ENCODE data around the gene ACSF3.
"Not testable (repeated sequence)": the region's sequence is repeated elsewhere in the genome, so short reads cannot be mapped to it uniquely, and the experiment has no call there.

Gene ACSF3

DNA sequence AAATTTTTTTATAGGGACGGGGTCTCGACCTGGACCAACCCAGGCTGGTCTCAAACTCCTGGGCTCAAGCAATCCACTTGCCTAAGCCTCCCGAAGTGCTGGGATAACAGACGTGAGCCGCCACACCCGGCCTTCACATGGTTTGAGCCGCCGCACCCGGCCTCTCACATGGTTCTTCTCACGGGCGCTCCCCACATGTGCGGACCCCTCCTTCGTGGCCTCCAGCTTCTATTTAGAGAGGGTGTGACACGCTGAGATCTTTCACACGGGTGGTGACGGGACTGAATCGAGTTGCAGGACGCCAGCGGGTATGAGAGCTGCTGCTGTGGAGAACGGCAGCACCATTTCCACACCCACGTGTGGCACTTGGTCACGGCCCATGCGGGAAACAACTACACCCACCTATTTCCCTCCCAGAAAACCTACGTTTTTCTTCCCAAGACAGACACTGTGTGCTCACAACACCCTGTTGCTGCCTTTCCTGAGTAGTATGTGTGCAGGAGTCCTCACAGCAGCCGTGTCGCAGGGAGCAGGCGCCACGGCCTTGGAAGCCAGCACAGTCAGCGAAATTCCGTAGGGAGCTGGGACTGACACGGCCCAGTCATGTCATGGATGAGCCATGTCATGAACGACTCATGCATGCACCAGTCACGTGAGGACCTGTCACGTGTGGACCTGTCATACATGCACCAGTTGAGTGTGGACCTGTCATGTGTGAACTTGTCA lies 20.1 kb upstream of the ACSF3 start:
- no peak for DNase-seq (ENCODE audit: low spot score)

DNA sequence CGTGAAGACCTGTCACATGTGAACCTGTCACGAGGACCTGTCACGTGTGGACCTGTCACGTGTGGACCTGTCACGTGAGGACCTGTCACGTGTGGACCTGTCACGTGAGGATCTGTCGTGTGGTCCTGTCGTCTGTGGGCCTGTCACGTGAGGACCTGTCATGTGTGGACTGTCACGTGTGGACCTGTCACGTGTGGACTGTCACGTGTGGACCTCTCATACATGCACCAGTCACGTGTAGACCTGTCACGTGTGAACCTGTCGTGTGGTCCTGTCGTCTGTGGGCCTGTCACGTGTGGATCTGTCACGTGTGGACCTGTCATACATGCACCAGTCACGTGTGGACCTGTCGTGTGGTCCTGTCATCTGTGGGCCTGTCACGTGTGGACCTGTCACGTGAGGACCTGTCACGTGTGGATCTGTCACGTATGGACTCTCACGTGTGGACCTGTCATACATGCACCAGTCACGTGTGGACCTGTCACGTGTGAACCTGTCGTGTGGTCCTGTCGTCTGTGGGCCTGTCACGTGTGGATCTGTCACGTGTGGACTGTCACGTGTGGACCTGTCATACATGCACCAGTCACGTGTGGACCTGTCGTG lies 19.5 kb upstream of the ACSF3 start:
- DNase-seq (ENCODE audit: low spot score) = not testable (repeated sequence)

- no peak for DNase-seq (ENCODE audit: low spot score)
Observed at GRCh38 chr16:89074803-89075688, 18.6 kb upstream of the ACSF3 start.

GRCh38 chr16:89076159-89076558 lies 17.5 kb upstream of the ACSF3 start:
- no peak for DNase-seq (ENCODE audit: low spot score)

DNA sequence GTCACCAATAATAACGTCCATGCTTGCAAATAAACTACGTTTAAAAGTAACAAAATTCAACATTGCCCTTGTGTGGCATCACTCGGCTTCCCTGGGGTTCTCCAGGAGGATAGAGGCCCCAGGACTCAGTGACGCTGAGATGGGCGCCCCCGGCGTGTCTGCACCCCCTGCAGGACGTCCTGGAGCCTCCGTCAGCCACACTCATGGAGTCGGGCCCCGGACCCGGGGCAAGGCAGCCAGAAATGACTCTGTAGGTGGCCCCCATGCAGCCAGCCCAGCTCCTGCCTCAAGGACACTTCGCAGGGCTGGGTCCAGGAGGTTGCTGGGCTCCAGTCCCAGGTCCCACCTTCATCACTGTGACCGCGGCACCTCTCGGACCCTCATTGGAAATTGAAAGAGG lies 16.6 kb upstream of the ACSF3 start:
- no peak for DNase-seq (ENCODE audit: low spot score)

DNA sequence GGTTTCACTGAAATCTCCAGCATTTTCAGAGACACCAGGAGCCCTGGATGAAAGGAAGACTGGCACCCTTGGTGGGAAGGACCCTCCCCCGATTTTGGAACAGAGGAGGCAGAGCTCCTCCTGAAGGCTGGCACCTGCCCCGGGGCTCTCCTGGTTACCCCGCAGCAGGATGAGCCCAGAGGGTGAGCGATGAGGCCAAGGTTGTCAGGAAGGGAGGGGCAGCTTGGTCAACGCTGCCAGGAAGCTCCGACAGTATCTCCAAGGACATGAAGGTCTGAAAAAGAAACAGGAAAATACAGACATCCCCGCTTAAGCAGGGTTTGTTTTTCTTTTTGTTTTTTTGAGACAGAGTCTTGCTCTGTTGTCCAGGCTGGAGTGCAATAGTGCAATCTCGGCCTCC lies 15.5 kb upstream of the ACSF3 start:
- DNase-seq (ENCODE audit: low spot score) = no peak

DNA sequence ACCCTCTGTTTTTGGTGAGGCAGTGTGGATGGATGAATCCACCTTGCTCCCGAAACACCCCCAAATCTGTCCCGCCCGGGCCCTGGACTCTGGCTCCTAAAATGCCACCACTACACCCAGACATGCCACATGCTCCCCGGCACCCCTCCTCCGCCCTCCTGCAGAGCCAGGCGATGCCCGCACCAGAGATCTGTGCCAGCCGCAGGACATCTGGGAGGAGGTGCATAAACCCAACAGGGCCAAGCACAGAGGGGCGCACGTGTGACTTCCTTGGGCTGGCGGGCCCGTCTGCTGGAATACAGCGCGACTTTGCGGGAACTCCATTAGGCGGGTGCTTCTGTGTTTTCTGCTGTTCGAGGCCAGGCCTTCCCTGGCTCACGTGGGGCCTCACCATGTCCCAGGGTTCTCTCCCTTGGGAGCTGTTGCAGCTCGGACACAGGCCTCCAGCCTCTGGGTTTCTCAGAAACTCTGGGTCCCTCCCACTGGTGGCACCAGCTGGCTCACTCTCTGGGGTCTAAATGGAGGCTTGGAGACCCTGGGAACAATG lies 14.1 kb upstream of the ACSF3 start:
- DNase-seq (ENCODE audit: low spot score) = no peak

- no peak for DNase-seq (ENCODE audit: low spot score)
Observed at GRCh38 chr16:89080196-89080853, 13.3 kb upstream of the ACSF3 start.

DNA sequence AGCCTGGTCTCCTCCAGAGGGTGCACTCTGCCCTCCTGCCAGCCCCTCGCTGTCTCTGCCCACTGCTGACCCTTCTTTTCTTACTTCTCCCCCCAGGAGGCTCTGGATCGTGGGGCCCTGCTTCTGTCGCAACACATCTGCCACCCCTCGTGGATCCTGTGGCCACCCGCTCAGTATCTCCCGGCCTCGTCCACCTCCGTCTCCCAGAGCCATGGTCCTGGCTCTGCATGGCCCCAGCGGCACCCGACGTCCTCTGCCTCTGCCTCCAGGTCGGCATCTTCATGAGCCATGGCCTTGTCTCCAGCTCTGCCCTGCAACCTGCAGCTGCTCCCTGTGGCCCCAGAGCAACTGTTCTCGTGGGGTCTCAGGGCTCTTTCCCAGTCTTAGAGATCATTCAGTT lies 12.1 kb upstream of the ACSF3 start:
- DNase-seq (ENCODE audit: low spot score) = no peak

- no peak for DNase-seq (ENCODE audit: low spot score)
Observed at GRCh38 chr16:89084411-89084810, 9.2 kb upstream of the ACSF3 start.

- DNase-seq (ENCODE audit: low spot score) = peak; percentile 29
Observed at GRCh38 chr16:89084814-89085612, 8.6 kb upstream of the ACSF3 start.

GRCh38 chr16:89085755-89086154 lies 7.9 kb upstream of the ACSF3 start:
- no peak for DNase-seq (ENCODE audit: low spot score)

DNA sequence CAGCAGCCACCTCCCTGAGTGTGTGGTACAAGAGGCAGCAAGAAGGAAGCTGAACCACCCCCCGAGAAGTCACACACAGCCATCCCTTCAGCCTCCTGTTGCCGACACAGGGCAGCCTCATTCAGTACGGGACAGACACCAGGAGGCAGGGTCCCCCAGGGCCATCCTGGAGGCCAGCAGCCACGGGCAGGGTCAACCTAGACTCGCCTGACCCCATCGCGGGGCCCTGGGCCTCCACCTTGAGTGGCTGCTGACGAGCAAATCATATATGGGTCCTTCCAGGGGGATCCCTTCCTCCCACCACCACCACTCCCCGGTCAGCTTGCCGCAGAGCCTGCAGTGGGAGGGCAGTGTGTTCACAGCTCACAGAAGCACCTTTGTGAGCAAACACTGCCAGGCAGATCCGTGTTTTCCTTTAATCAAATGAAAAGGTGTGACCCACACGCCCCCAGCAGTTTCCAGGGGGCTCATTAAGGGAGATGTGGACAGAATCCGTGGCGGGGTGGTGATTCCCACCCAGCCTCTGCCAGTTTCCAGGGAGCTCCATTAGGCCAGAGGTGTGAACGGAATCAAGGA lies 5.6 kb upstream of the ACSF3 start:
- DNase-seq (ENCODE audit: low spot score) = no peak

GRCh38 chr16:89089120-89089519 lies 4.5 kb upstream of the ACSF3 start:
- no peak for DNase-seq (ENCODE audit: low spot score)

GRCh38 chr16:89090182-89090630 lies 3.4 kb upstream of the ACSF3 start:
- DNase-seq (ENCODE audit: low spot score) = no peak

DNA sequence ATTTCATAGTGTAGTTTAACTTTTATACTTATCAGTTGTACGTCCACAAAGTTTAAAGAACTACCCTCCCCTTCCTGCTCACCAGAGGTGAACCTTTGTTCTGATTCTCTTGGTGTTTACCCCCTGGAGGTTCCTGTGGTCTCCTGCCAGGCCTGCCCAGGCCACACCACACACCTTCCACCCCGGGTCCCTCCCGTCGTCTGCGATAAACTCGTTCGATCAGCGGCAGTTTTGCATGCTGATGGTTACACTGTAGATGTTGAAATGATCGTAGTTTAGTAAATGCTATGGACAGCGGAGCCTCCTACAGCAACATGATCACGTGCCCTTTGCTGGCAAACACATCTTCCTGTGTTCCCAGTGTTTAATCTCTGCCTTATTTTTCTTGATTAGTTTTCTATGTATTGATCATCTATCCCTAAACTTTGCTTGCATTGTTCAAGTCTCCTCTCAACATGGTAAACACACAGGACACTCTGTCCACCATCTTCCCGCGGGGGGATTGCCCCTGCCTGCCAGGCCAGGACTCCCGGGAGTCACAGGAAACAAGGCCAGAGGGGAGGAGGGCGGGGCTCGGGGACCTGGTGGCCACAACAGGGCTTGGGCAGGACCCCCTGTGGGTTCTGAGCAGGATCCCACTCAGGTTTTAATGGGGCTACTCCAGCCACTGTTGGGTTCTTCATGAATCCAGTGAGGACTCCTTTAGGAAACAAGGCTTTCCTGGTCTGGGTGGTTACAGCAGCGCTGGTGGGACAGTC lies 2.8 kb upstream of the ACSF3 start:
- no peak for DNase-seq (ENCODE audit: low spot score)

DNA sequence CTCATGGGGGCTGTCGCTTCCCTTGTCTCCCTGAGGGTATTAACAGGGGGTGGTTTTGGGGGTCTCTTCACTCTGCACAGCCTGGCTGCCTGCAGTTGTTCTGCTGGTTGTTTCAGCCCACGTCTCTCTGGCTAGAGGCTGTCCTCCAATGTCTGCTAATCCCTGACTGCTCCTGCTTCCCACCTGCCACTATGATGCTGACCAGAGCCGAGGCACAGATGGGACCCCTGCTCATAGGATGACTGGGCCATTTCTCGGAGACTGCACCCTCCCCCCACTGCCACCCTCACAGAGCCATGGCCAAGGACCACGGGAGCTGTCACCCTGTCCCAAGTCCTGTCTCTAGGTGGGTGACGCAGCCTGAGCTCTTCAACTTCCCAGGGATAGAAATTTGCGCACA lies 1.6 kb upstream of the ACSF3 start:
- no peak for DNase-seq (ENCODE audit: low spot score)

GRCh38 chr16:89093252-89093601 lies 425 bp upstream of the ACSF3 start:
- not testable (repeated sequence) for DNase-seq (ENCODE audit: low spot score)

DNA sequence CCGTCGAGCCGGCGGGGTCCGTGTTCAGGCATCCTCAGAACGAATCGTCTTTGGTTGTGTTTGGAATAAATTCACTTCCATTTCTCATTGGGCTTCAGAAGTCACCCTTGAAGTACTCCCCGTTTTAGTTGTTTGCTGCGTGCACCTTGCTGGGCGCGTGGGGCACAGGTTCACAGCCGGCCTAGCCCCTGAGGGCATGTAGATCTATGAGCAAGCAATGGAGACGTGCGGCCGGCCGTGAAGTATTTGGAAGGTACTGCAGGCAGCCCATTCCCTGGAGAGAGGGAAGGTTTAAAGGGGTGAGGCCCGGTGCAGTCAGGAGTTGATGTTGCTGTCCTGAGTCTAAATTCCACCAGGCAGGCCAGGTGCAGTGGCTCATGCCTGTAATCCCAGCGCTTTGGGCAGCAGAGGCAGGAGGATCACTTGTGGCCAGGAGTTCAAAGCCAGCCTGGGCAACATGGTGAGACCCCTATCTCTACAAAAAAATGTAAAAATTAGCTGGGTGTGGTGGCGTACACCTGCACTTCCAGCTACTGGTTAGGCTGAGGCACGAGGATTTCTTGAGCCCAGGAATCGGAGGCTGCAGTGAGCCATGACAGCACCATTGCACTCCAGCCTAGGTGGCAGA lies 714 bp downstream of the ACSF3 start:
- DNase-seq (ENCODE audit: low spot score) = peak; percentile 19

- no peak for DNase-seq (ENCODE audit: low spot score)
Observed at GRCh38 chr16:89094880-89095258, 1.2 kb downstream of the ACSF3 start.
